ENCODE measurements around the gene CTRL. TPM values are rescaled to one million over a fixed set of nuclear protein-coding genes. Genes with fewer than 3 reads are reported as not detected.
A peak's percentile ranks its signal among the peaks of the same experiment; 100 is the strongest.
"Not testable (repeated sequence)": the region's sequence is repeated elsewhere in the genome, so short reads cannot be mapped to it uniquely, and the experiment has no call there.

Gene CTRL
- total RNA-seq, 2 donors from 2014 or later, result 6.7 to 8.4 TPM

DNA sequence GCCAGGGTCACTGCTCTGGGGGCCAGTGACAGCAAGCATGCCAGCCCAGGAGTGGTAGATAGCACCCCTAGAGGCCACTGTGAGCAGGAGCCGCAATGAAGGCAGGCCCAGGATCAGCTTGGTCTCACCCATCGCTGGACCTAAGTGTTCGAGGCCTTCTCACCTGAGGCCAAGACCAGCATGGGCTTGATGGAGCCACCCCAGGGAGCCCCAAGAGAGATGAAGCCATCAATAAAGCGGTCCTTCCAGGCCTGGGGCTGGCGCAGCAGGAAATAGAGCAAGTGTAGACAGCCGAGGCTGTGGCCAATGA lies 10.5 kb upstream of the CTRL start:
- Mint-ChIP-seq H3K4me3 (no peak overlapping the region), H3K27me3 (no peaks in the 10 kb centered on the region), H3K36me3 (ENCODE audit: low read depth) (no peaks in the 10 kb centered on the region), H3K4me1 (peaks cover 17% of the 10 kb centered on the region), H3K27ac (peak overlapping the region; percentile 53)
- ATAC-seq (peak; percentile 67), DNase-seq (no peak)
- H3K9me3 ChIP-seq (ENCODE audit: control insufficient read depth, low read length, poor library complexity, severe bottlenecking), result no peaks in the 10 kb centered on the region

- H3K9me3 ChIP-seq (ENCODE audit: control insufficient read depth, low read length, poor library complexity, severe bottlenecking), result no peaks in the 10 kb centered on the region
- Mint-ChIP-seq H3K36me3 (ENCODE audit: low read depth) (peaks cover 2% of the 10 kb centered on the region), H3K27ac (peak overlapping the region; percentile 53), H3K4me3 (no peak overlapping the region), H3K27me3 (no peaks in the 10 kb centered on the region), H3K4me1 (peaks cover 22% of the 10 kb centered on the region)
- no peak for ATAC-seq
- DNase-seq, result no peak
These were observed 10.0 kb upstream of the CTRL start for GRCh38 chr16:67941469-67942199.

GRCh38 chr16:67940446-67941089 lies 8.9 kb upstream of the CTRL start:
- no peaks in the 10 kb centered on the region for H3K27me3 Mint-ChIP-seq
- H3K36me3 Mint-ChIP-seq (ENCODE audit: low read depth), result peaks cover 5% of the 10 kb centered on the region
- DNase-seq (no peak), ATAC-seq (no peak)
- H3K27ac Mint-ChIP-seq, result no peak overlapping the region
- H3K4me3 Mint-ChIP-seq, result no peak overlapping the region
- H3K4me1 Mint-ChIP-seq, result peaks cover 25% of the 10 kb centered on the region
- no peaks in the 10 kb centered on the region for H3K9me3 ChIP-seq (ENCODE audit: control insufficient read depth, low read length, poor library complexity, severe bottlenecking)

DNA sequence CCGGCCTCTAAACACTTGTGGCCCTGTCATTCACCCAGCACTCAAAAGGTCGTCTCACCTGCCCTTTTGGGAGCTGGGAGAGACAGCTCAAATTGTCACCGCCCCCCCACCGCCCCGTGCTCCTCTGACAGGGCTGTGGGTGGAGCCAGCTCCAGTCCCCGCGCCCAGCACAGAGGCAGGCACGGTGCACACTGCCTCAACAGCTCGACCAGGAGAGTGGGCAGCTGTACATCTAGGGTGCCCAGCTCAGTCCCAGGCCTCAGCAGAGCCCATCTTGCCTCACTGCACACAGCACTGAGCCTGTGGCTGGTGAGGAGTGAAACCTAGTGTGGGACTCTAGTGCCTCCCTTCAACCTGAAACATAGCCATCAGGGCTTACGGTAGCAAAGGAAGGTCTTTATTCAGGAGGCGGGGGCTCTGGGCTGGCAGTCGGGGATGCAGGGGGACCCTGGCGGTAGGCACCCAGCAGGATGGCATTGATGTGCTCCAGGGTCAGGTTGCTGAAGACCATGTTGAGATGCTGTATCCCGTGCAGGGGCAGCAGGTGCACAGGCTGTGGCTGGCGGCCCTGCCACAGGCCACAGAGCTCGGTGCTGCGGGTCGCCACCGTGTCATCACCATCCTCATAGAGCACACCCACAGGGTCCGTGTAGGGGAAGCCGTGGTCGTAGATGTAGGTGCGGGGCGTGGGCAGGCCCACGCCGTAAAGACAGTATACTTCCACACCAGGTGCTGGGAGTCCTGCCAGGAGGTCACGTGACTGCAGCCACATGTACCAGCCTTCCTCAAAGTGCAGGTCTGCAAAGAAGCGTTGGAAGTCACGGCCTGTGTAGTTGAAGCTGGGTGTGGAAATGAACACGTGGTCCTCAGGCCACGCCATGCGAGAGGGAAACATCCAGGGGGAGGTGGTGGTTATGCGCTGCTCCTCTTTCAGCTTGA lies 8.1 kb upstream of the CTRL start:
- ATAC-seq (no peak), DNase-seq (no peak)
- H3K27ac Mint-ChIP-seq, result peak overlapping the region; percentile 78
- H3K27me3 Mint-ChIP-seq, result no peaks in the 10 kb centered on the region
- H3K9me3 ChIP-seq (ENCODE audit: control insufficient read depth, low read length, poor library complexity, severe bottlenecking), result no peaks in the 10 kb centered on the region
- peaks cover 31% of the 10 kb centered on the region for H3K4me1 Mint-ChIP-seq
- H3K36me3 Mint-ChIP-seq (ENCODE audit: low read depth), result peaks cover 7% of the 10 kb centered on the region
- peak overlapping the region; percentile 78 for H3K4me3 Mint-ChIP-seq

GRCh38 chr16:67937713-67938112 lies 6.1 kb upstream of the CTRL start:
- ATAC-seq; H3K36me3 Mint-ChIP-seq (ENCODE audit: low read depth); H3K9me3 ChIP-seq (ENCODE audit: control insufficient read depth, low read length, poor library complexity, severe bottlenecking); H3K27me3 Mint-ChIP-seq; DNase-seq; H3K4me3 Mint-ChIP-seq: not testable (repeated sequence)
- Mint-ChIP-seq H3K27ac (peak overlapping the region; percentile 96), H3K4me1 (peaks cover 33% of the 10 kb centered on the region)

- H3K27ac Mint-ChIP-seq, result peak overlapping the region; percentile 96
- peaks cover 7% of the 10 kb centered on the region for H3K36me3 Mint-ChIP-seq (ENCODE audit: low read depth)
- H3K27me3 Mint-ChIP-seq, result no peaks in the 10 kb centered on the region
- peak overlapping the region; percentile 100 for H3K4me3 Mint-ChIP-seq
- peaks cover 31% of the 10 kb centered on the region for H3K4me1 Mint-ChIP-seq
- H3K9me3 ChIP-seq (ENCODE audit: control insufficient read depth, low read length, poor library complexity, severe bottlenecking), result no peaks in the 10 kb centered on the region
- DNase-seq, result peak in 2 of 3 donors; percentile 55 to 61
- peak; percentile 55 for ATAC-seq
These were observed 5.4 kb upstream of the CTRL start for GRCh38 chr16:67936880-67937605.

DNA sequence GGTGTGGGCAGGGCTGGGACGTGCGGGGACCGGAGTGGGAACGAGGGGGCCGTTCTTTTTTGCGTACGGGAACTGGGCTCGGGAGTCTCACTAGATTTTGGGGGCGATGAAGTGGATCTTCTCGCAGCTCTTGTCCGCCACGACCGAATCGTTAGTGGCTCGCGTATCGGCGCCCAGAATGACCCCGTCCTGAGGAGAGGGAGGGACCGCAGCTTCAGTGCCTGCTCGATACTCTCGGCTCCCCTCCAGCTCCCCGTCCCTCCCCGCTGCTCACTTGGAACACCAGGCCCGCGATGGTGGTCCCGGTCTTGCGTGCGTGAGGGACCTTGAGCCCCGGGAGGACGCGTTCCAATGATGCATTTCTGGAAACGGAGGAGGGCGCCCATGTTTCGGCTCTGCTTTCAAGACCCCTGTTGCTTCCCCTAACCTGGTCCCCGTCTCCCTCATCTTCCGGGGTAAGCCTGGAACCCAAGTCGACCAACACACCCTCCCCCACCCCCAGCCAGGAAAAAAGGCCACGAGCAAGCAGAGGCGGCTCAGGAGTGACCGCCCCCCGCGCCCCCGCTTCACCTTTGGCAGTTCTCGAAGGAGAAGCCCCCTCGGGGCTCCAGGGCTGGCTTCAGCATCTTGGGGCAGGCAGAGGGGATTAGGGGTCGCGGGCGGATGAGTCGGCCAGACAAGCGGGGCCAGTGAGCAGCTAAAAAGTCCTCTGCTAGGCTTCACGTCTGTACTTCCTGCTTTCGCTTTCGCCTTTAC lies 4.6 kb upstream of the CTRL start, which contains the start of gene PSMB10:
Gene PSMB10 (minus strand): TSS at position 727 of the 756 bp plus-strand sequence. CDS start 101 bp downstream, at position 626.
- peak; percentile 5 for ATAC-seq
- DNase-seq, result peak in 2 of 3 donors; percentile 19 to 50

GRCh38 chr16:67935402-67936123 lies 3.9 kb upstream of the CTRL start:
- peak; percentile 84 to 93 (median 91) for DNase-seq
- peak; percentile 95 for ATAC-seq
- peaks cover 7% of the 10 kb centered on the region for H3K36me3 Mint-ChIP-seq (ENCODE audit: low read depth)
- peak overlapping the region; percentile 100 for H3K4me3 Mint-ChIP-seq
- H3K9me3 ChIP-seq (ENCODE audit: control insufficient read depth, low read length, poor library complexity, severe bottlenecking), result no peaks in the 10 kb centered on the region
- no peaks in the 10 kb centered on the region for H3K27me3 Mint-ChIP-seq
- peak overlapping the region; percentile 96 for H3K27ac Mint-ChIP-seq
- peaks cover 28% of the 10 kb centered on the region for H3K4me1 Mint-ChIP-seq

More for the DNA sequence above, 4.6 kb upstream of the CTRL start, which contains the start of gene PSMB10:
- no peaks in the 10 kb centered on the region for H3K9me3 ChIP-seq (ENCODE audit: control insufficient read depth, low read length, poor library complexity, severe bottlenecking)
- Mint-ChIP-seq H3K27ac (peak within 1 kb of the TSS; percentile 96), H3K4me1 (peaks cover 28% of the 10 kb centered on the region), H3K27me3 (no peaks in the 10 kb centered on the region), H3K4me3 (peak within 1 kb of the TSS; percentile 100), H3K36me3 (ENCODE audit: low read depth) (peaks cover 7% of the 10 kb centered on the region)

DNA sequence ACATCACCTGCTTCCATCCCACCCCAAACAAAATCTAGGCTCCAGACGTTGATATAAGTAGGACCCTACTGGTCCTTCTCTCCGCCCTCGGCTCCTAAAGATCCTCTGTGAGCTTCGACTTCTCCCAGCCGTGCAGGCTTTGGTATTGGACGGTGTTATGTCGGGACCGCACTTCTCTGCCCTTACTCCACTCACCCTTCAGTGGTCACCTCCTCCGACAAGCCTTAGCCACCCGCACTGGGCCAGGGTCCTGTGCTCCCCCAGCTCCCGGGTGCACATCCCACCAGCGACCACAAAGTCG lies 3.4 kb upstream of the CTRL start:
- peak overlapping the region; percentile 100 for H3K4me3 Mint-ChIP-seq
- H3K9me3 ChIP-seq (ENCODE audit: control insufficient read depth, low read length, poor library complexity, severe bottlenecking), result no peaks in the 10 kb centered on the region
- peaks cover 7% of the 10 kb centered on the region for H3K36me3 Mint-ChIP-seq (ENCODE audit: low read depth)
- H3K4me1 Mint-ChIP-seq, result peaks cover 24% of the 10 kb centered on the region
- no peak for DNase-seq
- H3K27ac Mint-ChIP-seq, result peak overlapping the region; percentile 96
- H3K27me3 Mint-ChIP-seq, result no peaks in the 10 kb centered on the region
- no peak for ATAC-seq

- DNase-seq (no peak), ATAC-seq (no peak)
- Mint-ChIP-seq H3K4me3 (no peak overlapping the region), H3K27ac (peak overlapping the region; percentile 96), H3K27me3 (no peaks in the 10 kb centered on the region), H3K4me1 (peaks cover 19% of the 10 kb centered on the region), H3K36me3 (ENCODE audit: low read depth) (peaks cover 7% of the 10 kb centered on the region)
- H3K9me3 ChIP-seq (ENCODE audit: control insufficient read depth, low read length, poor library complexity, severe bottlenecking), result no peaks in the 10 kb centered on the region
These were observed 2.8 kb upstream of the CTRL start for GRCh38 chr16:67934306-67935100.

- no peaks in the 10 kb centered on the region for H3K27me3 Mint-ChIP-seq
- ATAC-seq (no peak), DNase-seq (no peak)
- peaks cover 19% of the 10 kb centered on the region for H3K4me1 Mint-ChIP-seq
- H3K27ac Mint-ChIP-seq, result peak overlapping the region; percentile 67
- H3K4me3 Mint-ChIP-seq, result no peak overlapping the region
- H3K36me3 Mint-ChIP-seq (ENCODE audit: low read depth), result peaks cover 7% of the 10 kb centered on the region
- H3K9me3 ChIP-seq (ENCODE audit: control insufficient read depth, low read length, poor library complexity, severe bottlenecking), result no peaks in the 10 kb centered on the region
These were observed 2.1 kb upstream of the CTRL start for GRCh38 chr16:67933805-67934204.

Data from T-helper 17 cell (primary cell).